PC-3 (cell line): ENCODE data around the gene SAMD11. TPM values are rescaled to one million over a fixed set of nuclear protein-coding genes. Genes with fewer than 3 reads are reported as not detected.
A peak's percentile ranks its signal among the peaks of the same experiment; 100 is the strongest.

Experiments used
- ATAC-seq: fragments of 200-7000 bp; cut with Tn5 transposase; 2 replicates; pipeline ENCODE4 v1.9.1; 2020; ENCODE audit warnings: mild to moderate bottlenecking, moderate library complexity
- BruUV-seq: library from RNA; stranded (reverse); fragments of 400-500 nt; replicated peaks from 2 replicates; lab custom pipeline; 2021; lab: Mats Ljungman, UMichigan
- CTCF ChIA-PET: fragments of 300-600 bp; sonication (Branson Sonifier 250); formaldehyde crosslinking; loops from one replicate; lab custom pipeline; 2022; ENCODE audit warnings: antibody characterized with exemption; lab: Charles Lee
- POLR2A ChIA-PET: fragments of 300-600 bp; sonication (Branson Sonifier 250); formaldehyde crosslinking; loops from one replicate; lab custom pipeline; 2022; ENCODE audit warnings: antibody characterized with exemption; ENCODE audit not compliant: unreplicated experiment; lab: Charles Lee
- DNase-seq: peaks from one replicate; pipeline ENCODE4 v3.0.0-alpha.2; 2015
- H2AFZ ChIP-seq: fragments of 300-600 bp; sonication (generic); 2 replicates; pipeline ENCODE4 v1.6.0; 2016; ENCODE audit warnings: antibody characterized with exemption, low read length
- H3F3A ChIP-seq: fragments of 300-600 bp; sonication (generic); one replicate; pipeline ENCODE4 v1.6.0; 2017; ENCODE audit warnings: antibody characterized with exemption, low read length, control low read depth, mild to moderate bottlenecking; ENCODE audit not compliant: unreplicated experiment
- H3K27ac ChIP-seq: fragments of 300-600 bp; sonication (generic); 2 replicates; pipeline ENCODE4 v1.5.1; 2016; ENCODE audit warnings: mild to moderate bottlenecking, low read length
- H3K27me3 ChIP-seq: fragments of 300-600 bp; sonication (generic); 2 replicates; pipeline ENCODE4 v1.6.1; 2016; ENCODE audit warnings: low read length, mixed read lengths
- H3K36me3 ChIP-seq: fragments of 300-600 bp; sonication (generic); 2 replicates; pipeline ENCODE4 v1.6.1; 2016; ENCODE audit warnings: low read depth, mixed run types, low read length, mixed read lengths
- H3K4me1 ChIP-seq: fragments of 300-600 bp; sonication (generic); 2 replicates; pipeline ENCODE4 v1.5.1; 2016; ENCODE audit warnings: low read length; ENCODE audit not compliant: insufficient read depth
- H3K4me2 ChIP-seq: fragments of 300-600 bp; sonication (generic); 2 replicates; pipeline ENCODE4 v1.6.0; 2016; ENCODE audit warnings: low read length
- H3K4me3 ChIP-seq: fragments of 300-600 bp; sonication (generic); 2 replicates; pipeline ENCODE4 v1.5.1; 2016; ENCODE audit warnings: mild to moderate bottlenecking, low read length, mixed read lengths
- H3K79me2 ChIP-seq: fragments of 300-600 bp; sonication (generic); 2 replicates; pipeline ENCODE4 v1.6.1; 2017; ENCODE audit warnings: low read length, mixed read lengths
- H3K9ac ChIP-seq: fragments of 300-600 bp; sonication (generic); 2 replicates; pipeline ENCODE4 v1.6.0; 2016; ENCODE audit warnings: mild to moderate bottlenecking, low read length
- H3K9me2 ChIP-seq: fragments of 300-600 bp; sonication (generic); replicated peaks from 2 replicates; pipeline ENCODE4 v1.6.1; 2016; ENCODE audit warnings: mixed run types, low read length, mixed read lengths
- H3K9me3 ChIP-seq: fragments of 300-600 bp; sonication (generic); 2 replicates; pipeline ENCODE4 v1.6.1; 2016; ENCODE audit warnings: low read length, mixed read lengths
- H4K20me1 ChIP-seq: fragments of 300-600 bp; sonication (generic); 2 replicates; pipeline ENCODE4 v1.6.1; 2016; ENCODE audit warnings: low read length, mixed read lengths
- CTCF ChIP-seq: fragments of 300-600 bp; sonication (generic); conservative IDR thresholded peaks from 2 replicates; pipeline ENCODE4 v1.5.1; 2017; ENCODE audit warnings: antibody characterized with exemption, low read depth, mild to moderate bottlenecking, low read length
- EZH2 ChIP-seq: fragments of 300-600 bp; sonication (generic); IDR thresholded peaks from one replicate; pipeline ENCODE4 v1.6.1; 2017; ENCODE audit warnings: antibody characterized with exemption, mild to moderate bottlenecking, low read length; ENCODE audit not compliant: unreplicated experiment
- EZH2phosphoT487 ChIP-seq: fragments of 300-600 bp; sonication (generic); IDR thresholded peaks from 2 replicates; pipeline ENCODE4 v1.6.1; 2018; ENCODE audit warnings: mild to moderate bottlenecking, antibody characterized with exemption, low read length, borderline replicate concordance
- intact Hi-C: fragments of 100-400 bp; cut with micrococcal nuclease; formaldehyde crosslinking; loops from 2 replicates; pipeline ENCODE4 v1.9.0; 2023
- total RNA-seq: library from RNA; depleted of rRNA; stranded (reverse); fragments of >200 nt; gene quantifications from 2 replicates; pipeline ENCODE4 v1.2.3, GENCODE V29; 2014

SAMD11 gene
- total RNA-seq, 1 experiment from 2014 or later = 5.8 TPM

- no peak overlapping the region for H3K4me2 ChIP-seq
- H3K27ac ChIP-seq = no peak overlapping the region
- no peaks in the 10 kb centered on the region for H3K79me2 ChIP-seq
- CTCF ChIA-PET = no interaction called here
- H2AFZ ChIP-seq = no peak overlapping the region
- no peak for TF ChIP-seq CTCF
- no peak for TF ChIP-seq EZH2
- TF ChIP-seq EZH2phosphoT487 = no peak
- no peak overlapping the region for H3K4me3 ChIP-seq
- H3K9ac ChIP-seq = no peak overlapping the region
- peaks cover 79% of the 10 kb centered on the region for H3K27me3 ChIP-seq
- intact Hi-C loops = no loop called here
- H3K36me3 ChIP-seq = no peaks in the 10 kb centered on the region
- no peaks in the 10 kb centered on the region for H3K9me3 ChIP-seq
- ATAC-seq (no peak), DNase-seq (no peak)
- POLR2A ChIA-PET = no interaction called here
- no peaks in the 10 kb centered on the region for H3F3A ChIP-seq
- no peaks in the 10 kb centered on the region for H4K20me1 ChIP-seq
- no peaks in the 10 kb centered on the region for H3K9me2 ChIP-seq
- BruUV-seq = no TSS peak
- H3K4me1 ChIP-seq = peaks cover 5% of the 10 kb centered on the region
Observed at GRCh38 chr1:918843-919242, 4.9 kb upstream of the SAMD11 start.

GRCh38 chr1:919271-919872 is 4.4 kb upstream of the SAMD11 start:
- Histone ChIP-seq H4K20me1 (no peaks in the 10 kb centered on the region), H3K27ac (no peak overlapping the region), H2AFZ (no peak overlapping the region), H3K4me2 (no peak overlapping the region), H3F3A (no peaks in the 10 kb centered on the region), H3K27me3 (peaks cover 79% of the 10 kb centered on the region), H3K4me3 (no peak overlapping the region), H3K9ac (no peak overlapping the region), H3K36me3 (no peaks in the 10 kb centered on the region), H3K4me1 (peaks cover 5% of the 10 kb centered on the region), H3K79me2 (no peaks in the 10 kb centered on the region), H3K9me2 (no peaks in the 10 kb centered on the region), H3K9me3 (no peaks in the 10 kb centered on the region)
- TF ChIP-seq EZH2phosphoT487 (no peak), CTCF (peak; percentile 32; the same call in 1 of the 2 replicates)
- ChIA-PET POLR2A (no interaction called here), CTCF (no interaction called here)
- no peak for DNase-seq
- no TSS peak for BruUV-seq
- intact Hi-C loops = no loop called here
- no peak for ATAC-seq

GRCh38 chr1:920010-920409 is 3.7 kb upstream of the SAMD11 start:
- Histone ChIP-seq H2AFZ (no peak overlapping the region), H3K4me2 (peak overlapping the region; percentile 38; the same call in 1 of the 2 replicates), H3F3A (no peaks in the 10 kb centered on the region), H3K9me2 (no peaks in the 10 kb centered on the region), H3K27ac (no peak overlapping the region), H3K27me3 (peaks cover 85% of the 10 kb centered on the region), H4K20me1 (no peaks in the 10 kb centered on the region), H3K4me1 (peaks cover 10% of the 10 kb centered on the region), H3K9me3 (no peaks in the 10 kb centered on the region), H3K9ac (no peak overlapping the region), H3K79me2 (no peaks in the 10 kb centered on the region), H3K36me3 (no peaks in the 10 kb centered on the region), H3K4me3 (no peak overlapping the region)
- DNase-seq = no peak
- no TSS peak for BruUV-seq
- ChIA-PET CTCF (no interaction called here), POLR2A (no interaction called here)
- no peak for ATAC-seq
- intact Hi-C loops = loop anchor here (2.0 kb wide), 1 partner anchor 19 kb away; no protein-coding TSS in a partner anchor
- TF ChIP-seq EZH2phosphoT487 (no peak), CTCF (no peak), EZH2 (no peak)
